ENCODE measurements around the gene NR1D1.

DNA sequence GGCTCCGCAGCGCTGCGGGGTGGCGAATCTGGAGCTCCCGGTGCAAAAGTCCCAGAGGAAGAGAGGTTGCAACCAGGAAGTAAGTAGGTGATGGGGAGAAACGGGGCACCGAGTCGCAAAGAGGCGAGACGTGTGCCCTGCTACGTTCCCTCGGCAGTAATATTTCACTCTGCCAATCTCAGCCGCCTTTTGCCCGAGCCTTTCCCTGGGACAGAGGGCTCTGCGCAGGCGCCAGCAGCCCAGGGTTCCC lies at the start of gene NR1D1:
- TF ChIP-seq SUZ12 (IDR thresholded peaks at IDR 0.05; ENCODE audit: extremely low read depth, insufficient read depth, insufficient read length), result no peak
- TF ChIP-seq YY1 (IDR thresholded peaks at IDR 0.05; ENCODE audit: insufficient read depth, insufficient read length), result no peak
- no peak for TF ChIP-seq ZNF274 (IDR thresholded peaks at IDR 0.05; ENCODE audit: low read depth, low read length)
